HG02759 (cell line): Measurements from ENCODE around the gene FKRP.
"Not testable (repeated sequence)": the region's sequence is repeated elsewhere in the genome, so short reads cannot be mapped to it uniquely, and the experiment has no call there.

Source experiments
- ATAC-seq: cut with Tn5 transposase; IDR thresholded peaks from one replicate; pipeline ENCODE4 v1.9.1; 2021; ENCODE audit warnings: mild to moderate bottlenecking, moderate library complexity; ENCODE audit not compliant: unreplicated experiment

FKRP gene

DNA sequence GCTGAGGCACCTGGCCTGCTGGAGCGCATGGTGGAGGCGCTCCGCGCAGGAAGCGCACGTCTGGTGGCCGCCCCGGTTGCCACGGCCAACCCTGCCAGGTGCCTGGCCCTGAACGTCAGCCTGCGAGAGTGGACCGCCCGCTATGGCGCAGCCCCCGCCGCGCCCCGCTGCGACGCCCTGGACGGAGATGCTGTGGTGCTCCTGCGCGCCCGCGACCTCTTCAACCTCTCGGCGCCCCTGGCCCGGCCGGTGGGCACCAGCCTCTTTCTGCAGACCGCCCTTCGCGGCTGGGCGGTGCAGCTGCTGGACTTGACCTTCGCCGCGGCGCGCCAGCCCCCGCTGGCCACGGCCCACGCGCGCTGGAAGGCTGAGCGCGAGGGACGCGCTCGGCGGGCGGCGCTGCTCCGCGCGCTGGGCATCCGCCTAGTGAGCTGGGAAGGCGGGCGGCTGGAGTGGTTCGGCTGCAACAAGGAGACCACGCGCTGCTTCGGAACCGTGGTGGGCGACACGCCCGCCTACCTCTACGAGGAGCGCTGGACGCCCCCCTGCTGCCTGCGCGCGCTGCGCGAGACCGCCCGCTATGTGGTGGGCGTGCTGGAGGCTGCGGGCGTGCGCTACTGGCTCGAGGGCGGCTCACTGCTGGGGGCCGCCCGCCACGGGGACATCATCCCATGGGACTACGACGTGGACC lies 10.1 kb downstream of the FKRP start:
- ATAC-seq, result no peak

DNA sequence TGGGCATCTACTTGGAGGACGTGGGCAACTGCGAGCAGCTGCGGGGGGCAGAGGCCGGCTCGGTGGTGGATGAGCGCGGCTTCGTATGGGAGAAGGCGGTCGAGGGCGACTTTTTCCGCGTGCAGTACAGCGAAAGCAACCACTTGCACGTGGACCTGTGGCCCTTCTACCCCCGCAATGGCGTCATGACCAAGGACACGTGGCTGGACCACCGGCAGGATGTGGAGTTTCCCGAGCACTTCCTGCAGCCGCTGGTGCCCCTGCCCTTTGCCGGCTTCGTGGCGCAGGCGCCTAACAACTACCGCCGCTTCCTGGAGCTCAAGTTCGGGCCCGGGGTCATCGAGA lies 10.7 kb downstream of the FKRP start:
- ATAC-seq, result no peak

DNA sequence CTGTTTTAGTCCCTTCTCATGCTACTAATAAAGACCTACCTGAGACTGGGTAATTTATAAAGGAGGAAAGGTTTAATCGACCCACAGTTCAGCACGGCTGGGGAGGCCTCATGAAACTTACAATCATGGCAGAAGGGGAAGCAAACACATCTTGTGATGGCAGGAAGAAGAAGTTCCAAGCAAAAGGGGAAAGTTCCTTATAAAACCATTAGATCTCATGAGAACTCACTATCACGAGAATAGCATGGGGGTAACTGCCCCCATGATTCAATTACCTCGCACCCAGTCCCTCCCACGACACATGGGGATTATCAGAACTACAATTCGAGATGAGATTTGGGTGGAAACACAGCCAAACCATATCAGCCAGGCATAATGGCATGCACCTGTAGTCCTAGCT lies 13.3 kb downstream of the FKRP start:
- no peak for ATAC-seq

DNA sequence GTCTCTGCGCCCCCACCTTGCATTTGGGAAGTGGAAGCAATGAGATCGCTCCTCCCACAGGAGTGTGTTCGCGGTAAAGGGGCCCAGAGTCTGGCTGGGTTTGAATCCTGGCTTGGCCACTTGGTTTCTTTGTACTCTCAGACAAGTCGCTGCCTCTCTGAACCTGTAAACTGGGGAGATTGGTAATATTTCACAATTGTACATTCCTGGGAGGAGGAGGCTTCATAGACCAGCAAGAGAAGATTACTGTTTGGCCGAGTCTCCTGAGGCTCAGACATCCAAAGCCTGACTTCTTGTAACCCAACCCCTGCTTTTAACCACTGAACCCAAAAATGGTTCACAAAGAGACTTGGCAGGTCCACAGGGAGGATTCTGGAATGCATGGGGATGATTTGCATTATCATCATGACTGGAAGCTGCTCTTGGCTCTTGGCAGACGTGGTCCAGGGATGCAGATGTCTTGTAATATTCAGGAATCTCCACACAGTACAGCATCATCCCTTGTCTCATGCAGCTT lies 14.0 kb downstream of the FKRP start:
- no peak for ATAC-seq

DNA sequence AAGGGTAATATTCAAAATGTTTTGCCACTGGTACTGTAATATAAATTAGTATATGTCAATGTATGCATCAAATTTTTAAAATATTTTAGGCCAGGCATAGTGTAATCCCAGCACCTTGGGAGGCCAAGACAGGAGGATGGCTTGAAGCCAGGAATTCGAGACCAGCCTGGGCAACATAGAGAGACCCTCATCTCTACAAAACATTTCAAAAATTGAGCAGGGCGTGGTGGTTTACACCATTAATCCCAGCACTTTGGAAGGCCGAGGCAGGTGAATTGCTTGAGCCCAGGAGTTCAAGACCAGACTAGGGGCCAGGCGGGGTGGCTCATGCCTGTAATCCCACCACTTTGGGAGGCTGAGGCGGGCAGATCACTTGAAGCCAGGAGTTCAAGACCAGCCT lies 14.5 kb downstream of the FKRP start:
- no peak for ATAC-seq

DNA sequence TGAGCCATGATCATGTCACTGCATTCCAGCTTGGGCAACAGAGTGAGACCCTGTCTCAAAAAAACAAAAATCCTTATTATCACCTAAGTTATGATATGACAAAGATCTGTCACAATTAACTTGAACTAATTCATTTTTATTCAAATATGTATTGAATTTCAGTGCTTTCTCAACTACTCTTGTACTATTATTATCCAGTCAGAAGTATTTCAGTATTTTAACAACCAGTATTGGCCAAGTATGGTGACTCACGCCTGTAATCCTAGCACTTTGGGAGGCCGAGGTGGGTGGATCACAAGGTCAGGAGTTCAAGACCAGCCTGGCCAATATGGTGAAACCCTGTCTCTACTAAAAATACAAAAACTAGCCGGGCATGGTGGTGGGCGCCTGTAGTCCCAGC lies 15.0 kb downstream of the FKRP start:
- ATAC-seq, result not testable (repeated sequence)

DNA sequence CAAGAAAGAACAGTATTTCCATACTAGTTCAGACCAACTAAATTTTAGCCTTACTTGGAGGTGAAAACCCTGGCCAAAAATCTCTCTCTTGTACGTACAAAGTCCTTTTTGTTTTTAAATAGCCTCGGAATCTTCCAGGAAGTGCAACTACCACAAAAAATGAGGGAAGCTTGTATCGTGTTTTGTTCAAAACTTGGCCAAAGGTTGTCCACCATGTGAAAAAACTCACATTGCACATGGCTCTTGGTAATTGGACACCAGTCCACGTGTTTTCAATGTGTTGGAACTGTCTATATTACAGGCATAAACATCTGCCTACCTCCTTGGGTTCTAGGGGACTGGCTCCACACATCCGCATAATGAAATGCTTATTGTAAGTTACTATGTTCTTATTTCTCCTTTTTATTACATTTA lies 15.6 kb downstream of the FKRP start:
- ATAC-seq, result no peak

DNA sequence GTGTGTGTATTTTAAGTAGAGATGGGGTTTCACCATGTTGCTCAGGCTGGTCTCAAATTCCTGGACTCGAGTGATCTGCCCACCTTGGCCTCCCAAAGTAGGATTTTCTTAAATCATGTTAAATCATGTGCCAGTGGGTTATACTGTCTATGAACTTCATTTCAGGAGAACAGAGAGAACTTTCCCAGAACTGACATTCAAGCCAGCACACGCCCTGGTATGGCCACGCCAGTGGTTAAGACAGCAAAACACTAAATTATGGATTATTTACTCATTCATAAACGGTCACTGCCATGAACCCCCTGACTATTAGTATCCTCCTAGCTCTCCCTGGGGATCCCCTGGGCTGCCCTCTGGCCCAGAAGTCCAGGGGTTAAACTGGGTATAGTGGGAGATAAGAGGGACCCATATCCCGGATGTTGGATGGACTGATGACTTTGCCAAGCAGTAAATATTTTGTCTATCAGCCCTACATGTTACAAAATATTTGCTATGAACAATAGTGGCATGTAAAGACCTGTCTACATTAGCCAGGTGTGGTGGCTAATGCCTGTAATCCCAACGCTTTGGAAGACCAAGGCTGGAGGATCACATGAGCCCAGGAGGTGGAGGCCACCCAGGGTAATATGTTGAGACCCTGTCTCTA lies 16.5 kb downstream of the FKRP start:
- ATAC-seq, result no peak

DNA sequence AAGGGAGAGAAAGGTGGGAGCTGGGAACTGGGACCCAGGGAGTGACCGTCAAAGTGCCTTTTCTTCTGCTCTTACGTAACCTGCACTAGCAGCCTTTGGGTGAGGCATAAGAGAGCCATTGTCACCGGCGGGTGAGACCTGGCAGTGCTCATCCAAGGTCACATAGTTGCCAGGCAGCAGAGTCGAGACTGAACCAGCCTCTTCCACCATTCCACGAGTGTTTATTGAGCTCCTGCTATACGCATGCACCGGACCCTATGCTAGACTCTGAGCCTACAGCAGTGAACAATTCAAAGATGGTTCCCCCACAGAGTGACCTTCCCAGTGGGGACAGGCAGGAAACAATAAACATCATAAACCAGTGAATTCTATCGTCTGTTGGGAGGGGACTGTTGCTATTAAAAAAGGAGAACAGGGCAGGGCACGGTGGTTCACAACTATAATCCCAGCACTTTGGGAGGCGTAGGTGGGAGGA lies 19.0 kb downstream of the FKRP start:
- no peak for ATAC-seq

DNA sequence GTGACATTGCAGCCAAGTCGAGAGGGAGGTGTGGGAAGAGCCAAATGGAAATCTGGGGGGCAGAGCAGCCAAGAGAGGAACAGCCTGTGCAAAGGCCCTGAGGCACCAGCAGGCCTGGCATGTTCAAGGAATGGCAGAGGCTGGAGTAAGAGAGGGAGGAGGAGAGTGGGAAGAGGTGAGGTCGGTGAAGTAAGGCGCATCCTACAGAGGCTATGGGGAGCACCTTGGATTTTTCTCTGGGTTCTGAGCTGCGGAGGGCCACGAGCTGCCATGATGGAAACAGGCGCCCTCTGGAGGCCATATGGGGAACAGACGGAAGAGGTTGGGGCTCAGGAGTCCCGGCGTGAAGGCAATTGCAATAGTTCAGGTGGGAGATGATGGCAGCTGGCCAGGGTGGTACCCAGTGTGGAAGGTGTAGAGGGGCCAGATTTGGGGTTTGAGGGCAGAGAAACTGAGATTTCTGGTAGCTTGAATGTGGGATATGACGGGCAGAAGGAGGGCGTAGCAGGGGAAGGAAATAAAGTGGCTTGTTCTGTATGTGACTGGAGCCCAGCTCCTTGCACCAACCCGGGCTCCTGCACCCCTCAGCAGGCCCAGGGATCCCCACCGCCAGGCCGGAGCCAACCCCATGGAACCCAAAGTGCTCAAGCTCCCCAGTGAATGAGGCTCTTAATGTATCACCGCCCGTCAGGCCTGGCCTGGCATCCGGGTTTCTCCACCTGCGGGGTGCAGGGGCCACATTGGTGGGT lies 20.9 kb downstream of the FKRP start:
- ATAC-seq, result no peak

DNA sequence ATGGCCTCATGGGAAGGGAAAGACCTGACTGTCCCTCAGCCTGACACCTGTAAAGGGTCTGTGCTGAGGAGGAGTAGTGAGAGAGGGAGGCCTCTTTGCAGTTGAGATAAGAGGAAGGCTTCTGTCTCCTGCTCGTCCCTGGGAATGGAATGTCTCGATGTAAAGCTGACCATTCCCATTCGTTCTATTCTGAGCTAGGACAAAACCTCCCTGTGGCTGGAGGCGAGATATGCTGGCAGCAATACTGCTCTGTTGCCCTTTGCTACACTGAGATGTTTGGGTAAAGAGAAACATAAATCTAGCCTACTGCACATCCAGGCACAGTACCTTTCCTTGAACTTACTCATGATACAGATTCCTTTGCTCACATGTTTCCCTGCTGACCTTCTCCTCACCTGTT lies 22.9 kb downstream of the FKRP start:
- not testable (repeated sequence) for ATAC-seq

DNA sequence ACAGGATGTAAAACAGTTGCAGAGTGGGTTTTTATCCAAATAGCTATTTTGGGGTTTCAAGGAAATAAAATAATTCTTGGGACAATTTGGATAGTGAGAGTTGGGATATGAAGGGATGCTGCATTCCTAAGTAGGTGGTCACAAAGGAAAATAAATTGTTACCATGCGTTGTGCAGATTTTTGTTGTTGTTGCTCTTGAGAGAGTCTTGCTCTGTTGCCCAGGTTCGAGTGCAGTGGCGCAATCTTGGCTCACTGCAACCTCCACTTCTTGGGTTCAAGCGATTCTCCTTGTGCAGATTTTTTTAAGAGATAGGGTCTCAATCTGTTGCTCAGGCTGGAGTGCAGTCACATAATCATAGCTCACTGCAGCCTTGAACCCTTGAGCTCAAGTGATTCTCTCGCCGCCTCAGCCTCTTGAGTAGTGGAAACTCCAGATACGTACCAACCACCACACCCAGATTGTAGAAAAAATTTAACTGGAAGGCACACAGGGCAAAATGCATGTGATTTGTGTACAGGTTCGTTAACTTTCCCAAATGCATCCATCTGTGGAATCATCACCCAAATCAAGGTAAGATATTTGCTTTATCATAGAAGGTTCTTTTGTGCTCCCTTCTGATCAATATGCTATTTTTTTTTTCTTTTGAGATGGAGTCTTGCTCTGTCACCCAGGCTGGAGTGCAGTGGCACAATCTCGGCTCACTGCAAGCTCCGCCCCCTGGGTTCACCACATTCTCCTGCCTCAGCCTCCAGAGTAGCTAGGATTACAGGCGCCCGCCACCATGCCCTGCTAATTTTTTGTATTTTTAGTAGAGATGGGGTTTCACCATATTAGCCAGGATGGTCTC lies 26.5 kb downstream of the FKRP start:
- ATAC-seq, result no peak

DNA sequence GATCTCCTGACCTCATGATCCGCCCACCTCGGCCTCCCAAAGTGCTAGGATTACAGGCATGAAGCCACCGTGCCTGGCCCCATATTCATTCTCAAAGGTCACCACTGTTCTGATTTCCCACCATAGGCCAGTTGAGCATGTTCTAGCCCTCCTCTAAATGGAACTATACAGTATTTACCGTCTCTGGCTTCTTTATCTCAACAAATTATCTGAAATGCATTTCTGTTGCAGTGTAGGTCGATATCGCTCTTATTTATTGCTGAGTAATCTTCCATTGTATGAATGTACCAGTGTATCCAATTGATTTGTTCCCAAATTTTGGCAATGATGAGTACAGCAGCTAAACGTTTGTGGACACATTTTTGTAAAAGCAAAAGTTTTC lies 27.2 kb downstream of the FKRP start:
- no peak for ATAC-seq

DNA sequence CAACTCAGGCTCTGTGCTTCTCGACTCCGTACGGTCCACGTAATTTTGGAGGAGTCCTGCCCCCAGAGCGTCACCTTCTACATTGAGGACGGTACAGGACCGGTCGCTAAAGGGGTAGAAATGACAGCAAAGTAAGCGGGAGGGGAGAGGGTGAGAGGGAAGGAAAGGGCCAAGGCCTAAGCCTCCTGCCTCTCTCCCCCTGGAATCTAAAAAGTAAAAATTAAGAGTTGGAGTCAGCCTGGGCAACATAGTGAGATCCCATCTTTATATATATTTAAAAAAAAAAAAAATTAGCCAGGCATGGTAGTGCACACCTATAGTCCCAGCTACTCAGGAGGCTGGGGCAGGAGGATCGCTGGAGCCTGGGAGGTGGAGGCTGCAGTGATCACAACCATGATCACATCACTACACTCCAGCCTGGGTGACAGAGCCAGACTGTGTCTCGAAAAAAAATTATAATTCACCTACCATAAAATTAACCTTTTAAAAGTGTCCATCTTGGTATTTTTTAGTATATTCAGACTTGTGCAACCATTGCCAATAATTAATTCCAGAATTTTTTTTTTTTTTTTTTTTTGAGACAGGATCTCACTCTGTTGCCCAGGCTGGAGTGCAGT lies 29.9 kb downstream of the FKRP start:
- ATAC-seq, result no peak

DNA sequence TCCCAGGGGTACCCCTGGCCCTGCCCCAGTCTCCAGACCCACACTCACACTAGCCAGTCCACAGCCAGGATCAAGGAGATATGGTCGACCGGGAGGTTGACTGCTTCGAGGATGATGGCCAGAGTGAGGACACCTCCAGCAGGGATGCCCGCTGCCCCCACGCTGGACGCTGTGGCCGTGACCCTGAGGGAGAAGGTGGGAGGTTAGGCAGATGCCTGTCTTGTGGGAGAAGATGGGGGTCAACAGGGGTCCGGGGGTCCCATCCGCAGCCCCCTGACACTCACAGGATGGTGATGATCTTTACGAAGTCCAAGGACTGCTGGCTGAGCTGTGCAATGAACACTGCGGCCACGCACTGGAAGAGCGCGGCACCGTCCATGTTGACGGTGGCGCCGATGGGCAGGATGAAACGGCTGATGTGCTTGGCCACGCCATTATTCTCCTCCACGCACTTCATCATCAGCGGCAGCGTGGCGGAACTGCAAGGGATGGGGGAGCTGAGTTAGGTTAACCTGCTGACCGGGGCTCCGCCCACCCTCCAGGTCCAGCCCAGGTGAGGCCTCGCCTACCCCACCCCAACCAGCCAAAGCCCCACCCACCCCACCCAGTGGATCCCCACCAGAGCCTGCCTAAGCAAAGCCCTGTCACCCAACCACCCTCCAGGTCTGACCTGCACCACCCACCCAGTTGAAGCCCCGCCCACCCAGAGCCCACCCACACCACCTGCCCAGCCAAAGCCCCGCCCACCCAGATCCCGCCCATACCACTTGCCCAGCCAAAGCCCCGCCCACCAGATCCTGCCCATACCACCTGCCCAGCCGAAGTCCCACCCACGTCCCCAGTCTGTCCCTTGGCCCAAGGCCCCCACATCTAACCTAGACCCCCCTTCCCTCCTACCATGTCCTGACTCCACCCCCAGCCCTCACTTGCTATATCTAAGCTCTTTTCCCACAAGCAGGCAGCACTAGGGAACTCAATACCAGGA lies 31.4 kb downstream of the FKRP start:
- no peak for ATAC-seq

DNA sequence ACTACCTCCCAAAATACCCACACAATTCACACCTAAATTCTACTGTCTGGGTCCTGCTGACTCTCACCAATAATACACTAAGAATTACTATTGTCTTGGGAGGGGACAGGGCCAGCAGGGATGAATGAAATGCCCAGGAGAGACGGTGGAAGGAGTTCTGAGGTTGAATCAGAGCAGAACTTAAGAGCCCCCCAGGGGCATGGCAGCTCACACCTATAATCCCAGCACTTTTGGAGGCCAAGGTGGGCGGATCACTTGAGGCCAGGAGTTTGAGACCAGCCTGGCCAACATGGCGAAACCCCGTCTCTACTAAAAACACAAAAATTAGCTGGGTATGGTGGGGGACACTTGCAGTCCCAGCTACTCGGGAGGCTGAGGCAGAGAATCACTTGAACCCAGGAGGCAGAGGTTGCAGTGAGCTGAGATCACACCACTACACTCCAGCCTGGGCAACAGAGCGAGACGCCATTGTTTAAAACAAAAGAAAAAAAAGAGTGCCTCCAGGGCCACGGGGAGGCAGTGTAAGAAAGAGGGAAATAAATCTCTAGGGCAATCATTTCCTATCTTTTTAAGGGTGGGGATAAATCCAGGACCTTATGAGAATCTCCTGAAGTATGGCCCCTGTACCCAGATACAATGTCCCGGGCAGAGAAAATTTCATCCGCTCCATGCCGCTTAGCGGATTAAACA lies 32.2 kb downstream of the FKRP start:
- not testable (repeated sequence) for ATAC-seq

DNA sequence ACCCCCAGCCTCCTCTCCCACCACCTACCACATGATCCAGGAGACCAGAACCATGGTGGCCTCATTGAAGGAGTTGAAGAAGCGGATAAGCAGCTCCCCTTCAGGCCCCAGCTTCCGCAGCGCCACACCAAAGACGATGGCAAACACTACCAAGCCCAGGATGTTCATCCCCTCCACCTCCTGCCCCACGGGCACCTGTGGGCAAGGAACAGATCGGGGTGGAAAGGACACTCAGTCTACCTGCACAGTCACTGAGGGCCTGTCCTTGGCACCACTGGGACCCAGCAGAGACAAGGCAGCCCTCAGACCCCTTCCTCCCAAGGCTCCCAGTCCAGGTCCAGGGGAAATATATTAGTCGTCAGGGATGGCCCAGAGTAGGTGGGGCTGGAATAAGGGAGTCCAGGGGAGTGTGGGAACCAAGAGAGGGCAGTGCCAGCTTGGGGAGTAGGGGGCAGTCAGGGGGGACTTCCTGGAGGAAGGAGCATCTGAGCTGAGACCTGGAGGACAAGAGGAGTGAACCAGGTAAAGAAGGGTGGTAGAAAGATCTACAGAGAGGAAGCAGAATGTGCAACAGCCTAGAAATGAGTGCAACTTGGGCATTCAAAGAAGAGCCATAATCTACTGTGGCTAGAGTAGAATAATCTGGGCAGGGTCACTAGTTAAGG lies 36.6 kb downstream of the FKRP start:
- no peak for ATAC-seq

DNA sequence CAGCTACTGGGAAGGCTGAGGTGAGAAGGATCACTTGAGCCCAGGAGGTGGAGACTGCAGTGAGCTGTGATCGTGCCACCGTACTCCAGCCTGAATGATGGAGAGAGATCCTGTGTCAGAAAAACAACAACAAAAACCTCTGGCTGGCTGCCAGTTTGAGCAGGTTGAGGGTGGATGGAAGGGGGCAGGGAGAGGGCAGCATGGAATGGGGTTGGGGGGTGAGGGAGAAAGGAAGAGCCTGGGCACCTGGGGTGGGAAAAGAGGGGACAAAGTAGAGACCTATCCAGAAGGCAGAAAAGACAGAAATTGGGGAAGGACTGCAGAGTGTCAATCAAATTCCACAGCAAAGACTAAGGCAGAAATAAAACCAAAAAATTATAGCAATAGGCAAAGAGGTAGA lies 37.8 kb downstream of the FKRP start:
- no peak for ATAC-seq
